IMR-90 (cell line): ENCODE measurements around the gene DPP6. TPM values are rescaled to one million over a fixed set of nuclear protein-coding genes. Genes with fewer than 3 reads are reported as not detected.

Source experiments
- ATAC-seq: fragments of 200-7000 bp; cut with Tn5 transposase; 2 replicates; pipeline ENCODE4 v1.9.1; 2020; ENCODE audit warnings: low read depth, mild to moderate bottlenecking, moderate library complexity
- BruUV-seq: library from RNA; stranded (reverse); fragments of 400-500 nt; replicated peaks from 2 replicates; lab custom pipeline; 2021; lab: Mats Ljungman, UMichigan
- CTCF ChIA-PET: fragments of 300-600 bp; formaldehyde crosslinking; extraction: SDS; loops from one replicate; lab custom pipeline; 2021; ENCODE audit warnings: antibody characterized with exemption; lab: Yijun Ruan, JAX
- POLR2A ChIA-PET: fragments of 300-600 bp; sonication (Branson Sonifier 250); formaldehyde crosslinking; loops from one replicate; lab custom pipeline; 2022; ENCODE audit warnings: antibody characterized with exemption; ENCODE audit not compliant: unreplicated experiment; lab: Charles Lee
- DNase-seq: peaks from one replicate; pipeline ENCODE4 v3.0.0; 2013
- H2AFZ ChIP-seq: replicated peaks from 2 replicates; pipeline ENCODE3; 2013; ENCODE audit warnings: low read length, mild to moderate bottlenecking; ENCODE audit not compliant: poor library complexity
- H2AK5ac ChIP-seq: 2 replicates; pipeline ENCODE4 v1.6.1; 2013; ENCODE audit warnings: low read depth, low read length, inconsistent platforms
- H2AK9ac ChIP-seq: replicated peaks from 2 replicates; pipeline ENCODE3; 2013; ENCODE audit warnings: mild to moderate bottlenecking, low read depth, low read length, moderate library complexity; ENCODE audit not compliant: poor library complexity
- H2BK120ac ChIP-seq: 2 replicates; pipeline ENCODE4 v1.6.1; 2013; ENCODE audit warnings: low read depth, low read length, inconsistent platforms
- H2BK15ac ChIP-seq: 3 replicates; pipeline ENCODE4 v1.6.1; 2013; ENCODE audit warnings: low read depth, low read length, inconsistent platforms
- H2BK20ac ChIP-seq: 2 replicates; pipeline ENCODE4 v1.6.1; 2013; ENCODE audit warnings: low read depth, mild to moderate bottlenecking, inconsistent platforms, low read length, moderate library complexity
- H2BK5ac ChIP-seq: 2 replicates; pipeline ENCODE4 v1.6.1; 2013; ENCODE audit warnings: mild to moderate bottlenecking, low read depth, low read length, inconsistent platforms; ENCODE audit not compliant: poor library complexity, severe bottlenecking
- H3K14ac ChIP-seq: replicated peaks from 2 replicates; pipeline ENCODE4 v1.6.1; 2013; ENCODE audit warnings: low read depth, low read length, inconsistent platforms
- H3K18ac ChIP-seq: 2 replicates; pipeline ENCODE4 v1.6.1; 2013; ENCODE audit warnings: low read depth, low read length, control low read depth
- H3K23ac ChIP-seq: 2 replicates; pipeline ENCODE4 v1.6.1; 2013; ENCODE audit warnings: low read depth, low read length, inconsistent platforms
- H3K27ac ChIP-seq: 2 replicates; pipeline ENCODE4 v1.5.1; 2013; ENCODE audit warnings: mild to moderate bottlenecking, control low read depth, low read length; ENCODE audit not compliant: insufficient read depth
- H3K27me3 ChIP-seq: 2 replicates; pipeline ENCODE4 v1.6.1; 2013; ENCODE audit warnings: low read length; ENCODE audit not compliant: control insufficient read depth, insufficient read depth
- H3K36me3 ChIP-seq: 2 replicates; pipeline ENCODE4 v1.6.1; 2013; ENCODE audit warnings: low read length, mixed read lengths; ENCODE audit not compliant: control insufficient read depth, insufficient read depth
- H3K4ac ChIP-seq: 2 replicates; pipeline ENCODE4 v1.6.1; 2013; ENCODE audit warnings: low read depth, low read length, inconsistent platforms
- H3K4me1 ChIP-seq: 2 replicates; pipeline ENCODE4 v1.6.1; 2013; ENCODE audit warnings: low read length, mixed read lengths; ENCODE audit not compliant: control insufficient read depth, insufficient read depth
- H3K4me2 ChIP-seq: 2 replicates; pipeline ENCODE4 v1.6.1; 2013; ENCODE audit warnings: low read depth, mild to moderate bottlenecking, control low read depth, low read length, moderate library complexity
- H3K4me3 ChIP-seq: 2 replicates; pipeline ENCODE4 v1.5.1; 2013; ENCODE audit warnings: low read depth, mild to moderate bottlenecking, control low read depth, low read length, moderate library complexity; ENCODE audit not compliant: insufficient read depth
- H3K56ac ChIP-seq: 2 replicates; pipeline ENCODE4 v1.6.1; 2013; ENCODE audit warnings: low read length, inconsistent platforms; ENCODE audit not compliant: insufficient read depth; ENCODE audit errors: extremely low read depth
- H3K79me1 ChIP-seq, 2 experiments: 2 replicates each; pipeline ENCODE4 v1.6.1; 2013; ENCODE audit warnings: low read length in 2 of 2, inconsistent platforms in 1 of 2, low read depth in 1 of 2
- H3K9ac ChIP-seq: 2 replicates; pipeline ENCODE4 v1.6.1; 2013; ENCODE audit warnings: low read depth, low read length, control low read depth
- H3K9me1 ChIP-seq: 2 replicates; pipeline ENCODE4 v1.6.1; 2013; ENCODE audit warnings: low read length, inconsistent platforms; ENCODE audit not compliant: insufficient read depth
- H3K9me3 ChIP-seq: 2 replicates; pipeline ENCODE4 v1.6.1; 2013; ENCODE audit warnings: low read length; ENCODE audit not compliant: control insufficient read depth, insufficient read depth
- H4K20me1 ChIP-seq: 2 replicates; pipeline ENCODE4 v1.6.1; 2013; ENCODE audit warnings: low read length, inconsistent platforms; ENCODE audit not compliant: insufficient read depth
- H4K5ac ChIP-seq: 2 replicates; pipeline ENCODE4 v1.6.1; 2013; ENCODE audit warnings: mild to moderate bottlenecking, low read depth, low read length, control low read depth
- H4K8ac ChIP-seq, 2 experiments: 2 replicates each; pipeline ENCODE4 v1.6.1; 2013; ENCODE audit warnings: low read depth in 2 of 2, low read length in 2 of 2, control low read depth in 1 of 2, inconsistent platforms in 1 of 2
- H4K91ac ChIP-seq: 2 replicates; pipeline ENCODE4 v1.6.1; 2013; ENCODE audit warnings: low read depth, low read length, inconsistent platforms; ENCODE audit not compliant: insufficient read depth
- CHD1 ChIP-seq: IDR thresholded peaks from 2 replicates; pipeline ENCODE4 v1.6.1; 2012; ENCODE audit warnings: low read depth, low read length, improper control_type of control experiment
- FOS ChIP-seq: fragments of 150-350 bp; IDR thresholded peaks from 2 replicates; pipeline ENCODE4 v1.6.1; 2016; ENCODE audit warnings: low read depth, low read length
- MAFK ChIP-seq: IDR thresholded peaks from 2 replicates; pipeline ENCODE4 v1.6.1; 2012; ENCODE audit warnings: low read depth, low read length, improper control_type of control experiment
- WGBS, 2 experiments: methylation state at CpG; one replicate each; pipeline versions ENCODE4 v1.1.5 to v1.1.7; 2013; ENCODE audit warnings: missing lambda C conversion rate in 2 of 2; ENCODE audit not compliant: insufficient read length in 1 of 2; ENCODE audit errors: extremely low coverage in 2 of 2; 5-methylcytosine and 5-hydroxymethylcytosine counted together
- dilution Hi-C: fragments of 300-500 bp; cut with HindIII; formaldehyde crosslinking; loops from one replicate; pipeline ENCODE4 v1.14.3; 2018; ENCODE audit warnings: low sequenced_read_pairs; ENCODE audit not compliant: unreplicated experiment
- in situ Hi-C: fragments of 300-500 bp; cut with MboI; formaldehyde crosslinking; loops from 3 replicates; pipeline ENCODE4 v1.14.3; 2019; ENCODE audit warnings: low sequenced_read_pairs, inconsistent platforms, mixed read lengths
- intact Hi-C: fragments of 100-400 bp; cut with micrococcal nuclease; formaldehyde crosslinking; loops from 2 replicates; pipeline ENCODE4 v1.10.0; 2022
- polyA plus RNA-seq, 3 experiments: library from polyadenylated mRNA; depleted of rRNA; stranded (reverse); fragments of >200 nt; gene quantifications; 2 replicates each; pipeline ENCODE4 v1.2.3, GENCODE V29; 2012; ENCODE audit warnings: low replicate concordance in 1 of 3
- total RNA-seq: library from RNA; depleted of rRNA; stranded (reverse); fragments of >200 nt; gene quantifications from 2 replicates; pipeline ENCODE4 v1.2.3, GENCODE V29; 2012
- TF ChIP-seq, protein P1 (sequence below): fragments of 150-350 bp; IDR thresholded peaks from 2 replicates; pipeline ENCODE4 v1.6.1; 2016; ENCODE audit warnings: low read depth, mild to moderate bottlenecking, low read length, moderate library complexity, borderline replicate concordance

The DPP6 gene
- total and polyA plus RNA-seq, 2 of the 4 experiments (the other 2 are of a cell fraction) = not detected

DNA sequence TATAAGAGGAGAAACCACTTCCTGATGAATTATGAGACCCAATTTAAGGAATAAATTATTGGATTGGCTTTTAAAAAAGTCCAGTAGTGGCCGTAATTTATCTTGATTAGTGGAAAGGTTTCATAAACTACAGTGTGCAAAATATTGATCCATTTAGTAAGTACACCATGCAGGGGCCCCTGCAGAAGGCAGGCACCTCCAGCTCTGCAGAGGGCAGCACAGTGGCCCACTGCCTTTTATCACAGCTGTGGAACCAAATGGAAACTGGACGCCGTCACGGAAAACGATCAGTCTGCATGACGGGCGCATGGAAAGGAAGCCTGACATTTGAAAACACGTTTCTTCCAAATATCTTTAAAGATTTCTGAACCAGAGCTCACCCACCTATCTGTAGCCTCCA lies 204.0 kb downstream of the DPP6 start:
- intact Hi-C loops = no loop called here
- no peak for ATAC-seq

More for the DNA sequence above, 204.0 kb downstream of the DPP6 start:
- H3K9me3 ChIP-seq = peaks cover 25% of the 10 kb centered on the region
- no peaks in the 10 kb centered on the region for H3K36me3 ChIP-seq
- TF ChIP-seq MAFK = no peak
- TF ChIP-seq FOS = no peak
- TF ChIP-seq CHD1 = no peak
- TF ChIP-seq, protein P1, sequence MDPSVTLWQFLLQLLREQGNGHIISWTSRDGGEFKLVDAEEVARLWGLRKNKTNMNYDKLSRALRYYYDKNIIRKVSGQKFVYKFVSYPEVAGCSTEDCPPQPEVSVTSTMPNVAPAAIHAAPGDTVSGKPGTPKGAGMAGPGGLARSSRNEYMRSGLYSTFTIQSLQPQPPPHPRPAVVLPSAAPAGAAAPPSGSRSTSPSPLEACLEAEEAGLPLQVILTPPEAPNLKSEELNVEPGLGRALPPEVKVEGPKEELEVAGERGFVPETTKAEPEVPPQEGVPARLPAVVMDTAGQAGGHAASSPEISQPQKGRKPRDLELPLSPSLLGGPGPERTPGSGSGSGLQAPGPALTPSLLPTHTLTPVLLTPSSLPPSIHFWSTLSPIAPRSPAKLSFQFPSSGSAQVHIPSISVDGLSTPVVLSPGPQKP = no peak
- no peak overlapping the region for H3K23ac ChIP-seq
- H3K56ac ChIP-seq = no peak overlapping the region
- H2BK15ac ChIP-seq = no peak overlapping the region
- H2AK5ac ChIP-seq = no peak overlapping the region
- H3K9me1 ChIP-seq = no peaks in the 10 kb centered on the region
- in situ Hi-C loops = no loop called here
- H4K20me1 ChIP-seq = no peaks in the 10 kb centered on the region
- H3K27me3 ChIP-seq = no peaks in the 10 kb centered on the region
- H2BK5ac ChIP-seq = no peak overlapping the region
- no peak overlapping the region for H3K9ac ChIP-seq
- no peak overlapping the region for H3K27ac ChIP-seq
- BruUV-seq = no TSS peak
- H3K4me3 ChIP-seq = no peak overlapping the region
- POLR2A ChIA-PET = no interaction called here
- H3K4me2 ChIP-seq = no peak overlapping the region
- H3K79me1 ChIP-seq = no peaks in the 10 kb centered on the region
- H3K4me1 ChIP-seq = no peaks in the 10 kb centered on the region
- dilution Hi-C loops = no loop called here
- no peak overlapping the region for H4K5ac ChIP-seq
- H2BK120ac ChIP-seq = no peak overlapping the region
- H3K4ac ChIP-seq = no peak overlapping the region
- CTCF ChIA-PET = no interaction called here
- no peak overlapping the region for H3K14ac ChIP-seq
- H2BK20ac ChIP-seq = no peak overlapping the region
- no peak overlapping the region for H4K91ac ChIP-seq
- WGBS, 2 experiments = no CpG with 5 or more reads among the region's 8 CpGs
- H3K18ac ChIP-seq = no peak overlapping the region
- H2AK9ac ChIP-seq = no peak overlapping the region
- no peak overlapping the region for H2AFZ ChIP-seq
- DNase-seq = no peak
- H4K8ac ChIP-seq = no peak overlapping the region
